ENCODE measurements around the gene PRKCA. TPM values are rescaled to one million over a fixed set of nuclear protein-coding genes. Genes with fewer than 3 reads are reported as not detected.

The PRKCA gene
- polyA plus RNA-seq, 2 of the 4 experiments (the other 2 are of a cell fraction), result 28.8 to 65.0 TPM

GRCh38 chr17:66448026-66448639 lies 145.7 kb downstream of the PRKCA start (continued):
- no peak for TF ChIP-seq CBX2 (IDR thresholded peaks at IDR 0.05; ENCODE audit: borderline replicate concordance, low read depth)
- no peak for TF ChIP-seq EHF (CRISPR knock-in tag; IDR thresholded peaks at IDR 0.05)
- TF ChIP-seq CHD4 (IDR thresholded peaks at IDR 0.05; ENCODE audit: borderline replicate concordance), result no peak
- TF ChIP-seq HDAC2 (IDR thresholded peaks at IDR 0.05), result no peak
- no peak for TF ChIP-seq NFE2L2 (conservative IDR thresholded peaks at IDR 0.05; ENCODE audit: low read length)
- TF ChIP-seq POLR2AphosphoS2 (conservative IDR thresholded peaks at IDR 0.05; ENCODE audit: low read length), result no peak
- no peak for TF ChIP-seq BCL3 (IDR thresholded peaks at IDR 0.05)
- no peak for TF ChIP-seq SREBF2 (IDR thresholded peaks at IDR 0.05)
- TF ChIP-seq JUN (IDR thresholded peaks at IDR 0.05), result no peak
- TF ChIP-seq, protein P1, sequence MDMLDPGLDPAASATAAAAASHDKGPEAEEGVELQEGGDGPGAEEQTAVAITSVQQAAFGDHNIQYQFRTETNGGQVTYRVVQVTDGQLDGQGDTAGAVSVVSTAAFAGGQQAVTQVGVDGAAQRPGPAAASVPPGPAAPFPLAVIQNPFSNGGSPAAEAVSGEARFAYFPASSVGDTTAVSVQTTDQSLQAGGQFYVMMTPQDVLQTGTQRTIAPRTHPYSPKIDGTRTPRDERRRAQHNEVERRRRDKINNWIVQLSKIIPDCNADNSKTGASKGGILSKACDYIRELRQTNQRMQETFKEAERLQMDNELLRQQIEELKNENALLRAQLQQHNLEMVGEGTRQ (IDR thresholded peaks at IDR 0.05), result no peak
- TF ChIP-seq BHLHE40 (IDR thresholded peaks at IDR 0.05; ENCODE audit: low read depth, low read length), result no peak

- no peak for FAIRE-seq
- POLR2A ChIA-PET, result no interaction called here
These were observed 147.1 kb downstream of the PRKCA start for GRCh38 chr17:66449418-66449977.

More at GRCh38 chr17:66449418-66449977, 147.1 kb downstream of the PRKCA start:
- Histone ChIP-seq H3K27ac (peak overlapping the region in 1 of 2 experiments; percentile 10; a peak in 1 of 6 replicates), H3K4me2 (no peak overlapping the region), H3K4me3 (no peak overlapping the region), H3K9me3 (no peaks in the 10 kb centered on the region), H3K4me1 (peaks cover 39% of the 10 kb centered on the region)
- ATAC-seq (no peak; a peak in 1 of 6 replicates), DNase-seq (ENCODE audit: low read depth in 1 of 2, low spot score in 1 of 2) (no peak)
- TF ChIP-seq HDAC2 (IDR thresholded peaks at IDR 0.05) (no peak), POLR2AphosphoS2 (conservative IDR thresholded peaks at IDR 0.05; ENCODE audit: low read length) (no peak), PHF8 (IDR thresholded peaks at IDR 0.05; ENCODE audit: borderline replicate concordance, low read depth) (no peak), FOXS1 (CRISPR knock-in tag; IDR thresholded peaks at IDR 0.05) (no peak), PBX3 (IDR thresholded peaks at IDR 0.05) (no peak), KDM5A (IDR thresholded peaks at IDR 0.05) (no peak), RCOR1 (IDR thresholded peaks at IDR 0.05; ENCODE audit: low read depth, low read length) (no peak), MAFK (IDR thresholded peaks at IDR 0.05; ENCODE audit: partially characterized antibody) (no peak), ATOH8 (CRISPR knock-in tag; IDR thresholded peaks at IDR 0.05; ENCODE audit: low read depth) (no peak), SREBF2 (IDR thresholded peaks at IDR 0.05) (no peak), CTCF (IDR thresholded peaks at IDR 0.05) (no peak)
- CTCF ChIA-PET, result interaction anchor here (0.5 to 1.6 kb wide), 9 partner anchors 8 to 249 kb away, joined by 3 to 10 read pairs (median 3); no protein-coding TSS in a partner anchor
- WGBS (ENCODE audit: missing lambda C conversion rate), result 77% methylated on average over 8 of the region's 8 CpGs
